Pancreas (tissue), 10 donors: ENCODE results near the gene CPA3. TPM values are rescaled to one million over a fixed set of nuclear protein-coding genes. Genes with fewer than 3 reads are reported as not detected.

Experiments used
- ATAC-seq, 4 donors: fragments of 200-7000 bp; cut with Tn5 transposase; one replicate each; pipeline versions ENCODE4 v1.8.0 to v1.9.1; 2020; ENCODE audit warnings: mild to moderate bottlenecking in 4 of 4, moderate library complexity in 4 of 4
- DNase-seq, 6 donors: peaks; one replicate each; pipeline ENCODE4 v3.0.0-alpha.2; 2020
- FAIRE-seq: peaks from 2 replicates; lab custom pipeline; 2012; peaks lifted over from hg19 to GRCh38; lab: Jason Lieb, UNC
- H3K27ac ChIP-seq, 4 donors: fragments of 200-600 bp; sonication (generic); 1 replicate in 3 of 4; 2 replicates in 1 of 4; pipeline versions ENCODE4 v1.5.0 to v1.8.0; 2020
- H3K27me3 ChIP-seq, 4 donors: fragments of 200-600 bp; one replicate each; pipeline ENCODE4 v1.8.0; 2021
- H3K36me3 ChIP-seq, 3 donors: fragments of 200-600 bp; sonication (generic) in 1 of 3; one replicate each; pipeline versions ENCODE4 v1.5.0 to v1.8.0; 2020 to 2021
- H3K4me1 ChIP-seq, 3 donors: fragments of 200-600 bp; one replicate each; pipeline ENCODE4 v1.8.0; 2021
- H3K4me3 ChIP-seq, 4 donors: fragments of 200-600 bp; sonication (generic) in 2 of 4; one replicate each; pipeline versions ENCODE4 v1.5.0 to v1.8.0; 2020 to 2021
- H3K9me3 ChIP-seq, 4 donors: fragments of 200-600 bp; one replicate each; pipeline ENCODE4 v1.8.0; 2021
- WGBS, 2 donors: extraction: QIAGEN DNeasy Blood & Tissue Kit; methylation state at CpG; one replicate each; pipeline ENCODE4 v1.1.7; 2013; 5-methylcytosine and 5-hydroxymethylcytosine counted together
- intact Hi-C, 3 donors: fragments of 100-400 bp; cut with DNase I; formaldehyde crosslinking; loops; one replicate each; pipeline versions ENCODE4 v1.11.1 to v1.14.2; 2022
- polyA plus RNA-seq, 2 donors: library from polyadenylated mRNA; stranded (reverse); fragments of 200-250 nt; gene quantifications; one replicate each; pipeline ENCODE4 v1.2.3, GENCODE V29; 2013
- total RNA-seq, 6 donors: library from RNA; stranded (reverse); fragmentation: NEBNext Ultra II Directional in 4 of 6; extraction: Animal tissue kit (Norgen Biotek cat#: 25700) in 4 of 6; gene quantifications; one replicate each; pipeline versions ENCODE4 v1.2.1 to v1.2.4, GENCODE V29; 2021 to 2023
- TF ChIP-seq, protein P1 (sequence below), 4 donors: fragments of 200-600 bp; sonication (generic) in 3 of 4; IDR thresholded peaks; one replicate each; pipeline versions ENCODE4 v1.5.0 to v1.8.0; 2021; ENCODE audit warnings: antibody characterized with exemption in 4 of 4
- donor health status: healthy with polysubstance abuse.
- donor health status: DM: no; HTN: no; CAD: no; lungs with moderate emphysema.
- donor health status: DM: no; HTN: no; CAD: no.
- donor health status: control.
- donor health status: control.
- donor health status: Bipolar disorder and iron deficiency.
- donor health status: DM: yes; HTN: yes; CAD: no.
- donor health status: DM: no; HTN: no; CAD: no.
- donor health status: DM: no; HTN: no; CAD: no.
- donor health status: DM: yes; HTN: yes; CAD: no.

The CPA3 gene
- total and polyA plus RNA-seq, 8 donors = 1.1 to 10.4 (median 4.8) TPM

DNA sequence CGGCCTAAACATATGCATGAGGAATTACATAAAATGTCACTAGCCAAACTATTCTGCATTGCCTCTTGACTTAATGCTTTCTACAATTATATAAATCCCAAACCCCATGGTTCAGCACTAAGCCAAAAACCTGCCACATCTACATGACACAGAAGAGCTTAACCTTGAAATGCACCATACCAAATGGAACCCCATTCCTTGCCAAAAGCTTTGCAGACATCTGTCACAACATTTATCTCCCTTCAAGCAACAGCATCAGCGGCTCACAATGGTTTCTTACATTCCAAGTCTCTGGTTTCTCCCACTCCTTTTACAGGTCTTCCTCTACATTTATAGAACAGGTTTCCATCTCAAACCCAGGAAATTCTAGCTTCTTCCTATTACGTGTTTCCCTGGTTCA is 67.9 kb downstream of the CPA3 start:
- Histone ChIP-seq H3K4me3 (no peak overlapping the region), H3K4me1 (no peaks in the 10 kb centered on the region), H3K36me3 (no peaks in the 10 kb centered on the region), H3K27me3 (no peaks in the 10 kb centered on the region), H3K9me3 (no peaks in the 10 kb centered on the region), H3K27ac (no peak overlapping the region)
- intact Hi-C loops = no loop called here
- ATAC-seq (no peak), DNase-seq (no peak), FAIRE-seq (no peak)
- TF ChIP-seq, protein P1, sequence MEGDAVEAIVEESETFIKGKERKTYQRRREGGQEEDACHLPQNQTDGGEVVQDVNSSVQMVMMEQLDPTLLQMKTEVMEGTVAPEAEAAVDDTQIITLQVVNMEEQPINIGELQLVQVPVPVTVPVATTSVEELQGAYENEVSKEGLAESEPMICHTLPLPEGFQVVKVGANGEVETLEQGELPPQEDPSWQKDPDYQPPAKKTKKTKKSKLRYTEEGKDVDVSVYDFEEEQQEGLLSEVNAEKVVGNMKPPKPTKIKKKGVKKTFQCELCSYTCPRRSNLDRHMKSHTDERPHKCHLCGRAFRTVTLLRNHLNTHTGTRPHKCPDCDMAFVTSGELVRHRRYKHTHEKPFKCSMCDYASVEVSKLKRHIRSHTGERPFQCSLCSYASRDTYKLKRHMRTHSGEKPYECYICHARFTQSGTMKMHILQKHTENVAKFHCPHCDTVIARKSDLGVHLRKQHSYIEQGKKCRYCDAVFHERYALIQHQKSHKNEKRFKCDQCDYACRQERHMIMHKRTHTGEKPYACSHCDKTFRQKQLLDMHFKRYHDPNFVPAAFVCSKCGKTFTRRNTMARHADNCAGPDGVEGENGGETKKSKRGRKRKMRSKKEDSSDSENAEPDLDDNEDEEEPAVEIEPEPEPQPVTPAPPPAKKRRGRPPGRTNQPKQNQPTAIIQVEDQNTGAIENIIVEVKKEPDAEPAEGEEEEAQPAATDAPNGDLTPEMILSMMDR (IDR thresholded peaks at IDR 0.05) = no peak
- 76 to 89% methylated on average over 3 of the region's 3 CpGs for WGBS, 2 donors

DNA sequence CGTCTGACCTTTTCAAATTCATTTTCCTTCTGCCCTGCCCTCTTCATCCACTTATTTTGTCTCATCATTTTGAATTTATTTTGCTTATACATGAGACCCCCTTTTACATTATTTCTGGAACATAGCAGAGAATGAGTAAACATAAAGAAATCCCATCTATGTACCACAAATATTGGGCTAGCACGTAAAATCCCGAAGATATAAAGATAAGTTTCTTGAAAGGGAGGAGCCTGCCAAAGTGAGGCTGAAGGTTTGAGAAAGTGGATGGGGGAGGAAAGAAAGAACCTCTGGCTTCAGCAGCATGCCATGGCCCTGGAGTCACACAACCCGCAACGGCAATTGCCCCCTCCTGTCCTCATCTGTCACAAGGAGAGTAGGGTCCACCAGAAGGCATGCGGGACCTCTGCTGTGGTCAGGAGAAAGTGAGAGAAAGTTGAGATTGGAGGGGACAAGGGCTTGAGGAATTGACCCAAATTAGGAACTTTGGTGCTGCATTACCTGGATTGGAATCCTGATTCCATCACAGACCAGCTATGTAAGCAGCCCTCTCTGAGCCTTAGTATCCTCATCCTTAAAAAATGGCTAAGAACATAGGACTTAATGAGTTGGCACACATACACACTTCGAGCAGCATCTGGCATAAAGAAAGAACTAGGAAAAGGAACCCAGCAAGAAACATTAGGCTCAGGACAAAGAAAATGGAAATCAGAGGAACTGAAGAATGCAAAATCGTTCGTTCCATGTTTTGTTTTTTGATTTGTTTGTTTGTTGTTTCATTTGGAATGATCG is 72.6 kb downstream of the CPA3 start:
- H3K27ac ChIP-seq = no peak overlapping the region
- ATAC-seq = no peak
- 74 to 80% methylated on average over 10 of the region's 10 CpGs for WGBS, 2 donors
- intact Hi-C loops = loop anchor here in 1 of 3 donors (5.0 kb wide), 1 partner anchor 70 kb away; the partner anchor contains the start of gene CPA3
- DNase-seq = no peak
- no peaks in the 10 kb centered on the region for H3K4me1 ChIP-seq
- no peak overlapping the region for H3K4me3 ChIP-seq
- TF ChIP-seq, protein P1 (IDR thresholded peaks at IDR 0.05) = no peak
- no peak for FAIRE-seq
- H3K36me3 ChIP-seq = no peaks in the 10 kb centered on the region
- no peaks in the 10 kb centered on the region for H3K9me3 ChIP-seq
- H3K27me3 ChIP-seq = no peaks in the 10 kb centered on the region

DNA sequence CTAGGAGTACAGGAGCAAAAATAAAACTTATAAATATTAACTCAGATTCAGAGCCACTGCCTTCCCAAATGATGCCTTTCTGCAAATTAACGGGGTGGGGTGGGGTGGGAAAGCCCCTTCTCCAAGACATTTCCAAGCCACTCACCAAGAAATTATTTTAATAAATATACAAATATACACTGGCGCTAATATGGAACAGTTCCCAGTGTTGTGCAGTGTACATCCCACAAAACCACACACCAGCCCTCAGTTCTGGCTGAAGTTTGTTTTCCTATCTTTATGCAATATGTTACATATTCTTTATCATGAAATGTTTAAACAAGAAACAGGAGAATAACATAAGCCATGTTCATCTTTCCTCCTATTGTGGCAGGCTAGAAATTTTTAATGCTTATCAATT is 73.2 kb downstream of the CPA3 start:
- FAIRE-seq = no peak
- intact Hi-C loops = loop anchor here in 1 of 3 donors (5.0 kb wide), 1 partner anchor 71 kb away; the partner anchor contains the start of gene CPA3

DNA sequence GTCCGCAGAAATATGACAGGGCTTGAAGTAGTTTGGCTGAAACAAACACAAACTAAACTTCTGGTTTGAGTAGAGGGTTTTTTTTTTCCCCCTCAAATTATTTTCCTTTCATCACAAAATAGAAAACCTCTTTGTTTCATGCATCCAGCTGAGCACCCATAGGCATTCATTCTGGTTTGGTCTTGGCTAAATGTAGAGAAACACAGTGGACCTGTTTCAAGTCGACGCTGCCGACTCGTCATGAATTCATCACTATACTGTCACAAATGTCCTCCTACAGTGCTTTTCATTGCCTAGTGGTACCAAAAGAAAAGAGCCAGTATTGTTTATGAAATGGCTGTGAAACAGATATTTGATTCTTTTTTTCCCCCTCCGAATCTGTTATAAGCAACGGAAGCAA is 73.8 kb downstream of the CPA3 start:
- Histone ChIP-seq H3K4me3 (no peak overlapping the region), H3K4me1 (peaks cover 0 to 3% (median 0%) of the 10 kb centered on the region in 3 donors), H3K27me3 (no peaks in the 10 kb centered on the region), H3K36me3 (no peaks in the 10 kb centered on the region), H3K27ac (no peak overlapping the region), H3K9me3 (no peaks in the 10 kb centered on the region)
- TF ChIP-seq, protein P1 (IDR thresholded peaks at IDR 0.05) = no peak
- ATAC-seq (no peak), FAIRE-seq (no peak), DNase-seq (no peak)
- 82 to 88% methylated on average over 7 of the region's 7 CpGs for WGBS, 2 donors
- intact Hi-C loops = loop anchor here in 1 of 3 donors (5.0 kb wide), 1 partner anchor 72 kb away; the partner anchor contains the start of gene CPA3

More for the DNA sequence above, 73.2 kb downstream of the CPA3 start:
- DNase-seq (no peak), ATAC-seq (no peak)
- Histone ChIP-seq H3K27me3 (no peaks in the 10 kb centered on the region), H3K4me1 (peaks cover 0 to 2% (median 0%) of the 10 kb centered on the region in 3 donors), H3K9me3 (no peaks in the 10 kb centered on the region), H3K4me3 (no peak overlapping the region), H3K36me3 (no peaks in the 10 kb centered on the region), H3K27ac (no peak overlapping the region)
- TF ChIP-seq, protein P1 (IDR thresholded peaks at IDR 0.05) = no peak
- 79 to 88% methylated on average over 2 of the region's 2 CpGs for WGBS, 2 donors

GRCh38 chr3:148940983-148941382 is 75.9 kb downstream of the CPA3 start:
- H3K4me1 ChIP-seq = peaks cover 0 to 3% (median 0%) of the 10 kb centered on the region in 3 donors
- no peak overlapping the region for H3K4me3 ChIP-seq
- H3K27ac ChIP-seq = no peak overlapping the region
- no peaks in the 10 kb centered on the region for H3K9me3 ChIP-seq
- DNase-seq = no peak
- intact Hi-C loops = loop anchor here in 2 of 3 donors (5.0 to 10.0 kb wide), 2 partner anchors 74 to 216 kb away; partner anchors contain the start of gene CPA3 (in 1 of the 2)
- ATAC-seq = no peak
- H3K27me3 ChIP-seq = no peaks in the 10 kb centered on the region
- H3K36me3 ChIP-seq = no peaks in the 10 kb centered on the region
- 63 to 71% methylated on average over 3 of the region's 3 CpGs for WGBS, 2 donors
- TF ChIP-seq, protein P1 (IDR thresholded peaks at IDR 0.05) = no peak
- FAIRE-seq = no peak
